NT2/D1 (cell line): ENCODE measurements around the gene ZNF134.

Experiments used
- YY1 ChIP-seq: IDR thresholded peaks from 2 replicates; pipeline ENCODE4 v1.6.1; 2011; ENCODE audit not compliant: insufficient read length, insufficient read depth
- ZNF274 ChIP-seq: IDR thresholded peaks from 2 replicates; pipeline ENCODE4 v1.6.1; 2011; ENCODE audit warnings: mild to moderate bottlenecking, low read depth, low read length

DNA sequence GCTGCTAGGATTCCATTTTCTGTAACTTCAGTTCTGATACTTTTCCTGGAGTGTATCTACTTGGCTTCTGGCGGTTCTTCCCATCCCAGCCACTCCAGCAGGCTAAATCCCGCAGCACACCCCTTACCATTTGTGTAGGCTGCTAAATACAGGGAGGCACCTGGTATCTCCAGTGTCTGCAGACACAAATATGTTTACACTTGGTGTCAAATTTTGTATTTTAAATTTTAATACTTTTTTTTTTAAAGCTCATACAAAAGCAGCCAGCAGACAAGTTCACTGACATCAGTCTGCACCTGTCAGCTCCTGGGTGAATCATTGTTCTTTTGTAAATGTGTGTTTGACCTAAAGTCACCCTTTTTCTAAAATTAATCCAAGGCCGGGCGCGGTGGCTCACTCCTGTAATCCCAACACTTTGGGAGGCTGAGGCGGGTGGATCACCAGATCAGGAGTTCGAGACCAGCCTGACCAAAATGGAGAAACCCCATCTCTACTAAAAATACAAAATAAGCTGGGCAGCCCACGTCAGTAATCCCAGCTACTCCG lies 51.3 kb downstream of the ZNF134 start:
- no peak for TF ChIP-seq YY1
- no peak for TF ChIP-seq ZNF274
